IMR-90 (cell line): Measurements from ENCODE around the gene PDE4B. TPM values are rescaled to one million over a fixed set of nuclear protein-coding genes. Genes with fewer than 3 reads are reported as not detected.
A peak's percentile ranks its signal among the peaks of the same experiment; 100 is the strongest.

Experiments
- ATAC-seq: fragments of 200-7000 bp; cut with Tn5 transposase; 2 replicates; pipeline ENCODE4 v1.9.1; 2020; ENCODE audit warnings: low read depth, mild to moderate bottlenecking, moderate library complexity
- BruUV-seq: library from RNA; stranded (reverse); fragments of 400-500 nt; replicated peaks from 2 replicates; lab custom pipeline; 2021; lab: Mats Ljungman, UMichigan
- CTCF ChIA-PET: fragments of 300-600 bp; formaldehyde crosslinking; extraction: SDS; loops from one replicate; lab custom pipeline; 2021; ENCODE audit warnings: antibody characterized with exemption; lab: Yijun Ruan, JAX
- POLR2A ChIA-PET: fragments of 300-600 bp; sonication (Branson Sonifier 250); formaldehyde crosslinking; loops from one replicate; lab custom pipeline; 2022; ENCODE audit warnings: antibody characterized with exemption; ENCODE audit not compliant: unreplicated experiment; lab: Charles Lee
- DNase-seq: peaks from one replicate; pipeline ENCODE4 v3.0.0; 2013
- H2AFZ ChIP-seq: replicated peaks from 2 replicates; pipeline ENCODE3; 2013; ENCODE audit warnings: low read length, mild to moderate bottlenecking; ENCODE audit not compliant: poor library complexity
- H2AK5ac ChIP-seq: 2 replicates; pipeline ENCODE4 v1.6.1; 2013; ENCODE audit warnings: low read depth, low read length, inconsistent platforms
- H2AK9ac ChIP-seq: replicated peaks from 2 replicates; pipeline ENCODE3; 2013; ENCODE audit warnings: mild to moderate bottlenecking, low read depth, low read length, moderate library complexity; ENCODE audit not compliant: poor library complexity
- H2BK120ac ChIP-seq: 2 replicates; pipeline ENCODE4 v1.6.1; 2013; ENCODE audit warnings: low read depth, low read length, inconsistent platforms
- H2BK15ac ChIP-seq: 3 replicates; pipeline ENCODE4 v1.6.1; 2013; ENCODE audit warnings: low read depth, low read length, inconsistent platforms
- H2BK20ac ChIP-seq: 2 replicates; pipeline ENCODE4 v1.6.1; 2013; ENCODE audit warnings: low read depth, mild to moderate bottlenecking, inconsistent platforms, low read length, moderate library complexity
- H2BK5ac ChIP-seq: 2 replicates; pipeline ENCODE4 v1.6.1; 2013; ENCODE audit warnings: mild to moderate bottlenecking, low read depth, low read length, inconsistent platforms; ENCODE audit not compliant: poor library complexity, severe bottlenecking
- H3K14ac ChIP-seq: replicated peaks from 2 replicates; pipeline ENCODE4 v1.6.1; 2013; ENCODE audit warnings: low read depth, low read length, inconsistent platforms
- H3K18ac ChIP-seq: 2 replicates; pipeline ENCODE4 v1.6.1; 2013; ENCODE audit warnings: low read depth, low read length, control low read depth
- H3K23ac ChIP-seq: 2 replicates; pipeline ENCODE4 v1.6.1; 2013; ENCODE audit warnings: low read depth, low read length, inconsistent platforms
- H3K27ac ChIP-seq: 2 replicates; pipeline ENCODE4 v1.5.1; 2013; ENCODE audit warnings: mild to moderate bottlenecking, control low read depth, low read length; ENCODE audit not compliant: insufficient read depth
- H3K27me3 ChIP-seq: 2 replicates; pipeline ENCODE4 v1.6.1; 2013; ENCODE audit warnings: low read length; ENCODE audit not compliant: control insufficient read depth, insufficient read depth
- H3K36me3 ChIP-seq: 2 replicates; pipeline ENCODE4 v1.6.1; 2013; ENCODE audit warnings: low read length, mixed read lengths; ENCODE audit not compliant: control insufficient read depth, insufficient read depth
- H3K4ac ChIP-seq: 2 replicates; pipeline ENCODE4 v1.6.1; 2013; ENCODE audit warnings: low read depth, low read length, inconsistent platforms
- H3K4me1 ChIP-seq: 2 replicates; pipeline ENCODE4 v1.6.1; 2013; ENCODE audit warnings: low read length, mixed read lengths; ENCODE audit not compliant: control insufficient read depth, insufficient read depth
- H3K4me2 ChIP-seq: 2 replicates; pipeline ENCODE4 v1.6.1; 2013; ENCODE audit warnings: low read depth, mild to moderate bottlenecking, control low read depth, low read length, moderate library complexity
- H3K4me3 ChIP-seq: 2 replicates; pipeline ENCODE4 v1.5.1; 2013; ENCODE audit warnings: low read depth, mild to moderate bottlenecking, control low read depth, low read length, moderate library complexity; ENCODE audit not compliant: insufficient read depth
- H3K56ac ChIP-seq: 2 replicates; pipeline ENCODE4 v1.6.1; 2013; ENCODE audit warnings: low read length, inconsistent platforms; ENCODE audit not compliant: insufficient read depth; ENCODE audit errors: extremely low read depth
- H3K79me1 ChIP-seq, 2 experiments: 2 replicates each; pipeline ENCODE4 v1.6.1; 2013; ENCODE audit warnings: low read length in 2 of 2, inconsistent platforms in 1 of 2, low read depth in 1 of 2
- H3K9ac ChIP-seq: 2 replicates; pipeline ENCODE4 v1.6.1; 2013; ENCODE audit warnings: low read depth, low read length, control low read depth
- H3K9me1 ChIP-seq: 2 replicates; pipeline ENCODE4 v1.6.1; 2013; ENCODE audit warnings: low read length, inconsistent platforms; ENCODE audit not compliant: insufficient read depth
- H3K9me3 ChIP-seq: 2 replicates; pipeline ENCODE4 v1.6.1; 2013; ENCODE audit warnings: low read length; ENCODE audit not compliant: control insufficient read depth, insufficient read depth
- H4K20me1 ChIP-seq: 2 replicates; pipeline ENCODE4 v1.6.1; 2013; ENCODE audit warnings: low read length, inconsistent platforms; ENCODE audit not compliant: insufficient read depth
- H4K5ac ChIP-seq: 2 replicates; pipeline ENCODE4 v1.6.1; 2013; ENCODE audit warnings: mild to moderate bottlenecking, low read depth, low read length, control low read depth
- H4K8ac ChIP-seq, 2 experiments: 2 replicates each; pipeline ENCODE4 v1.6.1; 2013; ENCODE audit warnings: low read depth in 2 of 2, low read length in 2 of 2, control low read depth in 1 of 2, inconsistent platforms in 1 of 2
- H4K91ac ChIP-seq: 2 replicates; pipeline ENCODE4 v1.6.1; 2013; ENCODE audit warnings: low read depth, low read length, inconsistent platforms; ENCODE audit not compliant: insufficient read depth
- CTCF ChIP-seq: conservative IDR thresholded peaks from 2 replicates; pipeline ENCODE4 v1.5.1; 2012; ENCODE audit warnings: mild to moderate bottlenecking, low read depth, low read length, improper control_type of control experiment
- WGBS, 2 experiments: methylation state at CpG; one replicate each; pipeline versions ENCODE4 v1.1.5 to v1.1.7; 2013; ENCODE audit warnings: missing lambda C conversion rate in 2 of 2; ENCODE audit not compliant: insufficient read length in 1 of 2; ENCODE audit errors: extremely low coverage in 2 of 2; 5-methylcytosine and 5-hydroxymethylcytosine counted together
- dilution Hi-C: fragments of 300-500 bp; cut with HindIII; formaldehyde crosslinking; loops from one replicate; pipeline ENCODE4 v1.14.3; 2018; ENCODE audit warnings: low sequenced_read_pairs; ENCODE audit not compliant: unreplicated experiment
- in situ Hi-C: fragments of 300-500 bp; cut with MboI; formaldehyde crosslinking; loops from 3 replicates; pipeline ENCODE4 v1.14.3; 2019; ENCODE audit warnings: low sequenced_read_pairs, inconsistent platforms, mixed read lengths
- intact Hi-C: fragments of 100-400 bp; cut with micrococcal nuclease; formaldehyde crosslinking; loops from 2 replicates; pipeline ENCODE4 v1.10.0; 2022
- polyA plus RNA-seq, 3 experiments: library from polyadenylated mRNA; depleted of rRNA; stranded (reverse); fragments of >200 nt; gene quantifications; 2 replicates each; pipeline ENCODE4 v1.2.3, GENCODE V29; 2012; ENCODE audit warnings: low replicate concordance in 1 of 3
- total RNA-seq: library from RNA; depleted of rRNA; stranded (reverse); fragments of >200 nt; gene quantifications from 2 replicates; pipeline ENCODE4 v1.2.3, GENCODE V29; 2012

The PDE4B gene
- total and polyA plus RNA-seq, 2 of the 4 experiments (the other 2 are of a cell fraction): 5.8 to 21.3 TPM

GRCh38 chr1:66332548-66332901 lies 539.8 kb downstream of the PDE4B start:
- peak overlapping the region; percentile 98 for H2BK120ac ChIP-seq
- H3K14ac ChIP-seq: peak overlapping the region; percentile 97
- intact Hi-C loops: loop anchor here (1.0 to 5.0 kb wide), 4 partner anchors 40 to 172 kb away; no protein-coding TSS in a partner anchor
- H3K56ac ChIP-seq: peak overlapping the region; percentile 98
- H3K4me3 ChIP-seq: peak overlapping the region; percentile 55
- CTCF ChIA-PET: interaction anchor here (1.0 to 1.7 kb wide), 5 partner anchors 13 to 172 kb away, joined by 3 to 4 read pairs (median 4); no protein-coding TSS in a partner anchor
- peak overlapping the region; percentile 94 for H3K4ac ChIP-seq
- H3K27ac ChIP-seq: peak overlapping the region; percentile 86
- peaks cover 9% of the 10 kb centered on the region; the same call in 1 of the 2 replicates for H3K9me1 ChIP-seq
- H3K4me2 ChIP-seq: peak overlapping the region; percentile 86
- peaks cover 0 to 43% of the 10 kb centered on the region in 2 experiments; a peak in 3 of 4 replicates for H3K79me1 ChIP-seq
- H3K4me1 ChIP-seq: peaks cover 7% of the 10 kb centered on the region
- no peak for DNase-seq
- H2AFZ ChIP-seq: peak overlapping the region; percentile 89
- H3K9ac ChIP-seq: peak overlapping the region; percentile 91
- TF ChIP-seq CTCF: no peak
- ATAC-seq: peak; percentile 30
- H4K5ac ChIP-seq: peak overlapping the region; percentile 86
- H3K9me3 ChIP-seq: no peaks in the 10 kb centered on the region
- 0 out of 2 replicates have a peak overlapping the region, but pooled peaks have one; percentile 12 for H2AK5ac ChIP-seq
- no TSS peak for BruUV-seq
- H3K23ac ChIP-seq: peak overlapping the region; percentile 99
- no peaks in the 10 kb centered on the region for H4K20me1 ChIP-seq
- H2AK9ac ChIP-seq: peak overlapping the region; percentile 58
- H2BK15ac ChIP-seq: peak overlapping the region; percentile 96; the same call in 2 of the 3 replicates
- in situ Hi-C loops: loop anchor here (5.0 kb wide), 1 partner anchor 60 kb away; no protein-coding TSS in a partner anchor
- peak overlapping the region; percentile 95 for H3K18ac ChIP-seq
- peak overlapping the region; percentile 99 for H2BK5ac ChIP-seq
- H3K36me3 ChIP-seq: peaks cover 13% of the 10 kb centered on the region
- no peaks in the 10 kb centered on the region for H3K27me3 ChIP-seq
- dilution Hi-C loops: no loop called here
- POLR2A ChIA-PET: interaction anchor here (0.6 to 1.4 kb wide), 3 partner anchors 11 to 58 kb away, joined by 3 to 5 read pairs (median 3); no protein-coding TSS in a partner anchor
- H2BK20ac ChIP-seq: peak overlapping the region; percentile 97
- WGBS, 2 experiments: no CpG with 5 or more reads among the region's 2 CpGs
- peak overlapping the region; percentile 64 to 95 for H4K8ac ChIP-seq
- peak overlapping the region; percentile 92 for H4K91ac ChIP-seq
